ENCODE results near the gene GPR132.
A peak's percentile ranks its signal among the peaks of the same experiment; 100 is the strongest.
"Not testable (repeated sequence)": the region's sequence is repeated elsewhere in the genome, so short reads cannot be mapped to it uniquely, and the experiment has no call there.

Gene GPR132

DNA sequence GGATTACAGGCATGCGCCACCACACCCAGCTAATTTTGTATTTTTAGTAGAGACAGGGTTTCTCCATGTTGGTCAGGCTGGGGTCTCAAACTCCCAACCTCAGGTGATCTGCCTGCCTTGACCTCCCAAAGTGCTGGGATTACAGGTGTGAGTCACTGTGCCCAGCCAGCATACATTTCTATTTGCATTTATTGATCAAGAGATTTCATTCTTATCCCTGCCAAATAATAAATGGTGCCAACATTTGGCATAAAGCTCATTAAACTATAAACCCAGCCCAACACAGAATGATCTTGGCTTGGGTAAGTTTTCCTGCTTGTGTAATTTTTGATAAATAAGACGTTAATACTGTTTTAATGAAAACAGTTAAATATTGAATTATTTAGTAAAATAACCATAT is 29.6 kb downstream of the GPR132 start:
- DNase-seq, result not testable (repeated sequence)

DNA sequence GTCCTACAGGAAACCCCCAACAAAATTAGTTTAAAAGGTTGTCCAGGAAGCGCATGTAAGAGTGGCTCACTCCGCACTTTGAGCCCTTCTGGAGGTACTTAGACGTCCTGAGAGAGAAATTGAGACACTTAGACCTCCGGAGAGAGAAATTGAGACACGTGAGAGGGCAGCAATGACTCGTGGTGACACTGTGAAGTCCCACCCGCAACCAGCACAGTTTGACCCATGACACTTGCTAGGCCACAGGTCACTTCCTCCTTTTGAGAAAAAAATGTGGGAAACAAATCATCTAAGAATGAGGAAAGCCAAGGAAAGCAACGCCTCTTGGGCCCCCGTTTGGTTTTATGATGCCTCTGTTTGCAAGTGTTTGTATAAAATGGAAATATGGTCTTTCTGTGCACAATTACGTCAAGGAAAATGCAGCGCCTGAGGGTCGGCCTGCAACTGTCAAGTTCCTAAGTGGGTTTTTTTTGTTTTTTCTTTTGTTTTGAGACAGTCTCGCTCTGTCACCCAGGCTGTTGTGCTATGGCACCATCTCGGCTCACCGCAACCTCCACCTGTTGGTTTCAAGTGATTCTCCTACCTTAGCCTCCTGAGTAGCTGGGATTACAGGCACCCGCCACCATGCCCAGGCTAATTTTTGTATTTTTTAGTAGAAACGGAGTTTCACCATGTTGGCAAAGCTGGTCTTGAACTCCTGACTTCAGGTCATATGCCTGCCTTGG is 30.8 kb downstream of the GPR132 start:
- no peak for DNase-seq

DNA sequence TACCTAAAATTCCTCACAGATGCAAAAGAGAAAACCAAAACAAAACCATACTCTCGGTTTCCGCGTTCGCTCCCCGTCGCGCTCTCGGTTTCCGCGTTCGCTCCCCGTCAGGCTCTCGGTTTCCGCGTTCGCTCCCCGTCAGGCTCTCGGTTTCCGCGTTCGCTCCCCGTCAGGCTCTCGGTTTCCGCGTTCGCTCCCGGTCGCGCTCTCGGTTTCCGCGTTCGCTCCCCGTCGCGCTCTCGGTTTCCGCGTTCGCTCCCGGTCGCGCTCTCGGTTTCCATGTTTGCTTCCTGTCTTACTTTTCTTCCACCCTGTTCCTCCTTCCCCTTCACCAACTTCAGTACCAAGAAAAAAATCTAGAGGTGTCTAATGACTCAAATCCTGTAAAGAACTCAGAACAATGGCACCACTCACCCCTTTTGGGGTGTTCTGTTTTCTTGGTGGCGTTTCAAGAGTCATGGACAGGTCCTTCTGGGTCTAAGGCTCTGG is 31.8 kb downstream of the GPR132 start:
- DNase-seq, result peak in 3 of 6 experiments; percentile 11 to 26 (median 14)

GRCh38 chr14:105032451-105032901 is 32.8 kb downstream of the GPR132 start:
- DNase-seq, result not testable (repeated sequence)

DNA sequence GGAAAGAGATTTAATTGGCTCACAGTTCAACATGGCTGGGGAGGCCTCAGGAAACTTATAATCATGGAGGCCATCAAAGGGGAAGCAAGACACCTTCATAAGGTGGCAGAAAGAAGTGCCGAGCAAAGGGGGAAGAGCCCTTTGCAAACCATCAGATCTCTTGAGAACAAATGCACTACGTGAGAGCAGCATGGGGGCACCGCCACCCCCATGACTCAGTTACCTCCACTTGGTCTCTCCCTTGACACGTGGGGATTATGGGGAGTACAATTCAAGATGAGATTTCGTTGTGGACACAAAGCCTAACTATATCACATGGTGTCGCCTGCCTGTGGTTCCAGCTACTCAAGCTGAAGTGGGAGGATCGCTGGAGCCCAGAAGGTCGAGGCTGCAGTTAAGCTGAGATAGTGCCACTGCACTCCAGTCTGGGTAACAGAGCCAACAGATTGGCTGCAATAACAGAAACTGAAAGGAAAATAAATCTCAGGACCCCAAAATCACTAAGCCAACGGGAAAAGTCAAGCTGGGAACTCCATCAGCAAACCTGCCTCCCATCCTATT is 34.3 kb downstream of the GPR132 start:
- DNase-seq, result no peak

DNA sequence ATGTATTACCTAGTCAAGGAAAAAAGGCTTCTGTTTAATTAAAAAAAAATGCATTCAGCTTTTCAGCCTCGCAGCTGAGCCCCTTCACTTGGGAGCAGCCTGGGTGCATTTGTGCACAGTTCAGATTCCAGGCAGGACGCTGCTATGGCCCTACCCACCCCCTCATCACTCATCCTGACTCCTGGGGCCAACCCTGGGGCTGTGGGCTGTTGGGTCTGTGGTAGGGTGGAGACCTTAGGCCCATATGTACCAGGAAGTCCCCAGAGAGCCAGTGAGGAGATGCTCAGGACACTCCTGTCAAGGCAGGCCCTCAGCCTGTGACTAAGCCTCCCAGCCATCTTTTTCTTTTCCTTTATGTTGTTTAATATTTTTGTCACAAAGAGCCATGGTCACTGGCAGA is 35.0 kb downstream of the GPR132 start:
- no peak for DNase-seq

- DNase-seq, result no peak
These were observed 35.8 kb downstream of the GPR132 start for GRCh38 chr14:105029402-105029801.

DNA sequence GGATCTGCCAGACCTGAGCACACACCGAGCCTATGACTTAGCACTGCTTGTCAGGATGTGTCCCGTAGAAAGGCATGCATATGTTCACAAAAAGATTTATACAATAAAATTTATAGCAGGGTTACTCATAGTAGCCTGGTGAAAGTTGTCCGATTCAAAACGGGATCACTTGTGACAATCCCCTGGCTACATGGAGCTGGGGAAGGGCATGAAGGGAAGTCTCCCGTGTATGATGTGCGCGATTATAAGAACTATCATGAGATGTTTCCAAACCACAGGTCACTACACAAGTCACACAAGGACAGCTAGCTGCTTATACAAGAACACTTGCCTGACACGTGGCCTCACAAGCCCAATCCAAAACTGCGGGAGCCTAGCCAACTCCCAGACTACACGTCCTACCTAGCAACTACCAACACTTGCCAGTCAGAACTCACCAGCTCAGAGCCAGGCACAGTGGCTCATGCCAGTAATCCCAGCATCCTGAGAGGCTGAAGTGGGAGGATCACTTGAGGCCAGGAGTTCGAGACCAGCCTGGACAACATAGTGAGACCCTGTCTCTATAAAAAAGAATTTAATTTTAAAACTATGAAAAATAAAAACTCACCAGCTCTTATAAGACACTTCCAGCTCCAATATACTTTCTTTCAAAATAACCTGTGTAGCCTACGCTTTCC is 36.8 kb downstream of the GPR132 start:
- no peak for DNase-seq

GRCh38 chr14:105027718-105028117 is 37.5 kb downstream of the GPR132 start:
- DNase-seq, result not testable (repeated sequence)

DNA sequence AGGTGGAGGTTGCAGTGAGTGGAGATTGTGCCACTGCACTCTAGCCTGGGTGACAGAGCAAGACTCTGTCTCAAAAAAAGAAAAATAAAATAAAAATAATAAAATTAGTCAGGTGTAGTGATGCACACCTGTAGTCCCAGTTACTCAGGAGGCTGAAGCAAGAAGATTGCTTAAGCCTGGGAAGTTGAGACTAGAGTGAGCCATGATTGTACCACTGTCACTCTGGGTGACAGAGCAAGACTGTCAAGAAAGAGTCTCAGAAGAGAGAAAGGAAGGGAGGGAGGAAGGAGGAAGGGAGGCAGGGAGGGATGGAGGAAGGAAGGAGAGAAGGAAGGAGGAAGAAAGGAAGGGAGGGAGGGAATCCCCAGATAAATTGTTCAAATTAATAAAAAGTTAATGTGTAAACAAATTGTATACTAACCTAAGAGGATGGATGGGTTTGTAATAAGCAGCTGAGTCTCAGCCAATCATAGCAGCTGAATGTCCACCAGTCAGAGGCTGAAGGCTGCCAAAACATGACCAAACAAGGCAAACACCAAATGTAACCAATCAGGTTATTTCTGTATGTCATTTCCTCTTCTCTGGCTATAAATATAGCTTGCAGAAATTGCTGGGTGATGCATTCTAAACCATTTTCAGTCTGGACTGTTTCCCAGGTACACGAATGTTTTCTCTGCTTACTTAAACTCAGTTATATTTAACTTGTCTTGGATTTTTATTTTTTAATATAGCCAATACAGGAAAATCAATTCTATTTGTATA is 38.2 kb downstream of the GPR132 start:
- DNase-seq, result no peak

- DNase-seq, result no peak
These were observed 39.0 kb downstream of the GPR132 start for GRCh38 chr14:105026033-105026785.

GRCh38 chr14:105025429-105025828 is 39.8 kb downstream of the GPR132 start:
- no peak for DNase-seq

- DNase-seq, result no peak
These were observed 41.3 kb downstream of the GPR132 start for GRCh38 chr14:105023791-105024480.

GRCh38 chr14:105023144-105023543 is 42.1 kb downstream of the GPR132 start:
- DNase-seq, result no peak

GRCh38 chr14:105022276-105022670 is 43.0 kb downstream of the GPR132 start:
- no peak for DNase-seq

DNA sequence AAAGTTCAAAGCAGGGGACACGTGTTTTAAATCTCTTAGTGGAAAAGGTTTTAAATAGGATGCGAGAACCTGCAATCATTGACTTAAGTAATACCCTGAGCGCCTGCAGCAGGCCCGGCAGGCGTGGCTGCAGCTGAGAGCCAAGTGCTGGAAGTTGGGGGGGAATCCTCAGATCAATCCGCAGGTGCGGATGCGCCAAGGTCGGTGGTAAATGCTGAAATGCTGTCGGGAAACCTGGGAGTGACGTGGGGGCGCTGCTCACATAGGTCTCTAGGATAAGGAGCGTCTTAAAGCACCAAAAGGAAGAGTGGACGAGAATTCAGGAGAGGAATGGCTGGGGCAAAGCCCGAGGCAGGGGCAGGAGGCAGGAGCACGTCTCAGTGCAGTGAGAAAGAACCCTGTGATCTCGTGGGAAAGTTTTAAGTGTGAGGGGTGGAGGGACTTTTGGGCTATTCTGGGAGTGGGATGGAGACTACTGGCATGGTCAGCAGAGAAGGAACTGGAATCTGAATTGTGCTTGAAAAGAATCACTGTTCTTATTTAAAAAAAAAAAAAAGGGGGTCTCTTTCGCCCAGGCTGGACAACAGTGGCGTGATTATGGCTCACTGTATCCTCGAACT is 43.5 kb downstream of the GPR132 start:
- DNase-seq, result peak in 1 of 6 experiments; percentile 50

- DNase-seq, result peak; percentile 96 to 100 (median 98)
These were observed 44.2 kb downstream of the GPR132 start, which contains the start of gene CDCA4 for GRCh38 chr14:105020815-105021655. Gene CDCA4, minus strand, starts transcription at chr14:105021083. Its CDS starts 9,154 bp downstream, at chr14:105011929.

DNA sequence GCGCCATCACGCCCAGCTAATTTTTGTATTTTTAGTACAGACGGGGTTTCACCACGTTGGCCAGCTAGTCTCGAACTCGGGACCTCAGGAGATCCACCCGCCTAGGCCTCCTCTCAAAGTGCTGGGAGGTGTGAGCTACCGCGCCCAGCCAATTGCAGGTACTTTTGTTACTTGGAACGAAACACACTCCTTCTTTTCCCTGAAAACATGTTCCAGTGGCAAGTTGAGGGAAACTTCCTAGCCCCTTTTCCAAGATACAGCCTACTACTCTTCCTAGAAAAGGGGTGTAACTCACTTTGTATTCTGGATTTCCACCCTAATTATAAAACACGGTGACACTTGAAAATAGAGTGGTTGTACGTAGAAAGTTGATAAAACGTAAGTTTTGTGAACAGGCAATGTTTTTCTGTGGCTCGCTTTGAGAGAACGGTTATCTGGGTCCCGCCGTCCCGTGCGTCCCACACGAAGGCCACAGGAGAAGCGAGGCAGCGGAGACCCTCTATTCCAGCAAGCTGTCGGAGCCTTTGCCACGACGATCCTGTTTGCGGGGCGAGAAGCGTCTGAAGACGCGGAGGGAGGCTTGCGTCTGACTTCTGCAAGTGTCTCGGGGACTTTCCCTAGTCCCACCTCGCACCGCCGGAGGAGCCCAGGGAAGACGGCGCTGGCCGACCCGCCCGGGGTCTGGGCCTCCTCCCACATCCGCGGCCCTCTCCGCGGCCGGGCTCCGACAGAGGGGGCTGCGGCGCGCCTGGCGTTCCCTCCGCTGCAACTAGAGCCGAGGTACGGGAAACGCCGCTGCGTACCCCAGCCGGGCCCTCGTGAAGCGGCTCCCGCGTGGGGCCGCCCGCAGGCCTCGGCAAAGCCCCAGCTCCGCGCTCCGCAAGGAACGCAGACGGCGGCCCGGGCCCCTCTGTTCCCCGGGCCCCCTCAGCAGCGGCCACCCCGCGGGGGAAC is 45.1 kb downstream of the GPR132 start:
- DNase-seq, result peak in 5 of 6 experiments; percentile 45 to 65 (median 59)

GRCh38 chr14:105018414-105018813 is 46.8 kb downstream of the GPR132 start:
- no peak for DNase-seq
